Measurements from ENCODE around the gene MIOX. TPM values are rescaled to one million over a fixed set of nuclear protein-coding genes. Genes with fewer than 3 reads are reported as not detected.
A peak's percentile ranks its signal among the peaks of the same experiment; 100 is the strongest.

The MIOX gene
- total and polyA plus RNA-seq, 2 donors (not counting 3 experiments of a cell fraction or from before 2014, with no cell fraction given): not detected

- no peak for FAIRE-seq
- no peak overlapping the region for H3K4me3 ChIP-seq (replicated peaks in 1 of 3; ENCODE audit: insufficient read depth in 1 of 3, low read depth in 1 of 3, low read length in 3 of 3)
- no peak overlapping the region for H3K4me2 ChIP-seq (ENCODE audit: insufficient read depth, low read length)
- intact Hi-C loops (cut with micrococcal nuclease) (no loop called here), dilution Hi-C loops (cut with MboI; ENCODE audit: extremely low pct_ligation_motif_present, low sequenced_read_pairs) (no loop called here)
- H3K36me3 ChIP-seq (ENCODE audit: control insufficient read depth in 2 of 2, extremely low read depth in 1 of 2, insufficient read depth in 2 of 2, low read length in 2 of 2): no peaks in the 10 kb centered on the region
- no peaks in the 10 kb centered on the region for H3K27me3 ChIP-seq (ENCODE audit: control insufficient read depth in 2 of 2, insufficient read depth in 2 of 2, low read length in 2 of 2)
- no peaks in the 10 kb centered on the region for H3K9me3 ChIP-seq (replicated peaks; ENCODE audit: control insufficient read depth, insufficient read depth, low read length)
- peaks cover 61% of the 10 kb centered on the region for H3K79me2 ChIP-seq (ENCODE audit: control insufficient read depth, insufficient read depth, low read length)
- H3K9me1 ChIP-seq (replicated peaks; ENCODE audit: control insufficient read depth, extremely low read depth, insufficient read depth, low read length): no peaks in the 10 kb centered on the region
- ChIA-PET CTCF (interaction anchor here (1.0 to 1.6 kb wide), 3 partner anchors 23 to 52 kb away, joined by 3 to 8 read pairs (median 5); partner anchors contain the start of genes LMF2 and SCO2), POLR2A (no interaction called here)
- no peak overlapping the region for H2AFZ ChIP-seq (ENCODE audit: low read depth, low read length)
- H3K9ac ChIP-seq (replicated peaks; ENCODE audit: extremely low read depth, insufficient read depth, low read length): no peak overlapping the region
- no TSS peak for BruUV-seq (replicated peaks)
- H4K20me1 ChIP-seq (replicated peaks; ENCODE audit: control insufficient read depth, extremely low read depth, insufficient read depth, low read length): peaks cover 3% of the 10 kb centered on the region
- H3K4me1 ChIP-seq (ENCODE audit: control insufficient read depth, extremely low read depth, insufficient read depth, low read length): peaks cover 17% of the 10 kb centered on the region
- DNase-seq (ENCODE audit: low read depth, low spot score): no peak
- H3K27ac ChIP-seq (ENCODE audit: insufficient read depth, low read depth, low read length): no peak overlapping the region
- TF ChIP-seq, protein P1, sequence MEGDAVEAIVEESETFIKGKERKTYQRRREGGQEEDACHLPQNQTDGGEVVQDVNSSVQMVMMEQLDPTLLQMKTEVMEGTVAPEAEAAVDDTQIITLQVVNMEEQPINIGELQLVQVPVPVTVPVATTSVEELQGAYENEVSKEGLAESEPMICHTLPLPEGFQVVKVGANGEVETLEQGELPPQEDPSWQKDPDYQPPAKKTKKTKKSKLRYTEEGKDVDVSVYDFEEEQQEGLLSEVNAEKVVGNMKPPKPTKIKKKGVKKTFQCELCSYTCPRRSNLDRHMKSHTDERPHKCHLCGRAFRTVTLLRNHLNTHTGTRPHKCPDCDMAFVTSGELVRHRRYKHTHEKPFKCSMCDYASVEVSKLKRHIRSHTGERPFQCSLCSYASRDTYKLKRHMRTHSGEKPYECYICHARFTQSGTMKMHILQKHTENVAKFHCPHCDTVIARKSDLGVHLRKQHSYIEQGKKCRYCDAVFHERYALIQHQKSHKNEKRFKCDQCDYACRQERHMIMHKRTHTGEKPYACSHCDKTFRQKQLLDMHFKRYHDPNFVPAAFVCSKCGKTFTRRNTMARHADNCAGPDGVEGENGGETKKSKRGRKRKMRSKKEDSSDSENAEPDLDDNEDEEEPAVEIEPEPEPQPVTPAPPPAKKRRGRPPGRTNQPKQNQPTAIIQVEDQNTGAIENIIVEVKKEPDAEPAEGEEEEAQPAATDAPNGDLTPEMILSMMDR (IDR thresholded peaks at IDR 0.05; ENCODE audit: extremely low read depth in 1 of 2, insufficient read depth in 1 of 2, low read depth in 1 of 2, low read length in 2 of 2): peak in 1 of 2 donors; percentile 17
- no peak for TF ChIP-seq EZH2 (IDR thresholded peaks at IDR 0.05; ENCODE audit: borderline replicate concordance, low read depth, low read length, severe bottlenecking)
Observed at GRCh38 chr22:50473088-50473487, 13.6 kb upstream of the MIOX start.

DNA sequence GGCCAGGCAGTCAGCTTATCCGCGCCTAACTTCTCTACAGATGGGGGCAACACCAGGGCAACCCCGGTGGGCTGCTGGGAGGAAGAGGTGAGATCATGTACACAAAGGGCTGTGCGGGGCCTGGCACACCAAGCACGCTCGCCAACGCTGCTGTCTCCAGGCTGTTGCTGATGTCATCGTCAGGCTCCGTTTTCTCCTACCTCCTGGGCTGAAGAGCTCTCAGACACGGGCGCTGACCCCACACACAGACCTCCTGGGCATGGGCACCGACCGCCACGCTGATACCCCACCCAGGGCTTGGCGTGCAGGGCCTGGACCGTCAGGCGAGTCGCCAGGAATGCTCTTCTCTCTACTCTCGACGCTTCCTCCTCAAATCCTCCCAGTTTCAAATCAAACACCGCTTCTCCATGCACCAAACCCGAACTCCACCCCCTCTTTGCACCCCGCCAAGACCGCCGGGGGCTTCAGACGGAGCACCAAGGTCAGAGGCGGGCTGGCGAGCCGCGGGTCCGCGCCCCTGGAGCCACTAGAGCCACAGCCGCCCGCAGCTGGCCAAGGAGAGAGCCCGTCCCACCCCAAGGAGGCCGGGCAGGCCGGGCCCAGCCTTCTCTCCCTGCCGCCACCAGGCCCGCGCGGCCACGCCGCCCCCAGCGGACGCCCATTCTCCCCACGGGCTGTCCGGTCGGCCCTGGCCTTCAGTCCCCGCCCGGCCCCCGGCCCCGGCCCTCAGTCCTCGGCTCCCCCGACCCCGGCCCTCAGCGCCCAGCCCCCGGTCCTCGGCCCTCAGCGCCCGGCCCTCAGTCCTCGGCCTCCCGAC lies 12.6 kb upstream of the MIOX start:
- CTCF ChIA-PET: interaction anchor here (1.0 to 1.6 kb wide), 2 partner anchors 23 to 33 kb away, joined by 3 to 8 read pairs; partner anchors contain the start of gene LMF2

More for the DNA sequence above, 12.6 kb upstream of the MIOX start:
- no peaks in the 10 kb centered on the region for H3K27me3 ChIP-seq (ENCODE audit: control insufficient read depth in 2 of 2, insufficient read depth in 2 of 2, low read length in 2 of 2)
- H3K79me2 ChIP-seq (ENCODE audit: control insufficient read depth, insufficient read depth, low read length): peaks cover 52% of the 10 kb centered on the region
- TF ChIP-seq FOS (IDR thresholded peaks at IDR 0.05; ENCODE audit: borderline replicate concordance, insufficient read depth, low read length) (no peak), GATA2 (IDR thresholded peaks at IDR 0.05; ENCODE audit: insufficient read depth, insufficient read length, low read depth, low read length) (no peak), POLR2A (IDR thresholded peaks at IDR 0.05; ENCODE audit: low read depth, low read length) (no peak), MAX (IDR thresholded peaks at IDR 0.05; ENCODE audit: insufficient read depth, insufficient read length) (no peak), MYC (IDR thresholded peaks at IDR 0.05; ENCODE audit: low read depth, low read length) (no peak), JUN (IDR thresholded peaks at IDR 0.05; ENCODE audit: borderline replicate concordance, insufficient read depth, insufficient read length, low read depth) (no peak), POLR2AphosphoS5 (IDR thresholded peaks at IDR 0.05; ENCODE audit: insufficient read depth, low read depth, low read length) (no peak), EZH2 (IDR thresholded peaks at IDR 0.05; ENCODE audit: borderline replicate concordance, low read depth, low read length, severe bottlenecking) (no peak)
- TF ChIP-seq, protein P1 (IDR thresholded peaks at IDR 0.05; ENCODE audit: extremely low read depth in 1 of 2, insufficient read depth in 1 of 2, low read depth in 1 of 2, low read length in 2 of 2): no peak
- POLR2A ChIA-PET: no interaction called here
- H2AFZ ChIP-seq (ENCODE audit: low read depth, low read length): no peak overlapping the region
- H3K4me2 ChIP-seq (ENCODE audit: insufficient read depth, low read length): peak overlapping the region; percentile 65
- peaks cover 3% of the 10 kb centered on the region for H4K20me1 ChIP-seq (replicated peaks; ENCODE audit: control insufficient read depth, extremely low read depth, insufficient read depth, low read length)
- peak overlapping the region; percentile 47 to 77 (median 58) for H3K4me3 ChIP-seq (replicated peaks in 1 of 3; ENCODE audit: insufficient read depth in 1 of 3, low read depth in 1 of 3, low read length in 3 of 3)
- dilution Hi-C loops (cut with MboI; ENCODE audit: extremely low pct_ligation_motif_present, low sequenced_read_pairs): no loop called here
- peak overlapping the region; percentile 76 for H3K9ac ChIP-seq (replicated peaks; ENCODE audit: extremely low read depth, insufficient read depth, low read length)
- no peaks in the 10 kb centered on the region for H3K36me3 ChIP-seq (ENCODE audit: control insufficient read depth in 2 of 2, extremely low read depth in 1 of 2, insufficient read depth in 2 of 2, low read length in 2 of 2)
- peak; percentile 47 for DNase-seq (ENCODE audit: low read depth, low spot score)
- no peak overlapping the region for H3K27ac ChIP-seq (ENCODE audit: insufficient read depth, low read depth, low read length)
- H3K9me1 ChIP-seq (replicated peaks; ENCODE audit: control insufficient read depth, extremely low read depth, insufficient read depth, low read length): no peaks in the 10 kb centered on the region
- FAIRE-seq: peak; percentile 72
- H3K4me1 ChIP-seq (ENCODE audit: control insufficient read depth, extremely low read depth, insufficient read depth, low read length): peaks cover 17% of the 10 kb centered on the region
- intact Hi-C loops (cut with micrococcal nuclease): loop anchor here (2.0 kb wide), 1 partner anchor 25 kb away; no protein-coding TSS in a partner anchor
- no TSS peak for BruUV-seq (replicated peaks)
- no peaks in the 10 kb centered on the region for H3K9me3 ChIP-seq (replicated peaks; ENCODE audit: control insufficient read depth, insufficient read depth, low read length)
